DOHH2 (cell line): ENCODE measurements around the gene GSK3B.

ENCODE experiments used
- CTCF ChIP-seq: fragments of 200-600 bp; sonication (generic); IDR thresholded peaks from one replicate; pipeline ENCODE4 v1.5.1; 2014; ENCODE audit warnings: antibody characterized with exemption, mild to moderate bottlenecking, low read depth, low read length; ENCODE audit not compliant: poor library complexity, severe bottlenecking
- EZH2phosphoT487 ChIP-seq: fragments of 200-600 bp; sonication (generic); IDR thresholded peaks from 2 replicates; pipeline ENCODE4 v1.6.1; 2017; ENCODE audit warnings: borderline replicate concordance, mild to moderate bottlenecking, antibody characterized with exemption, low read length, moderate library complexity, mixed read lengths

GRCh38 chr3:119862616-119863015 lies 231.6 kb downstream of the GSK3B start:
- TF ChIP-seq CTCF (no peak), EZH2phosphoT487 (no peak)
